Measurements from ENCODE around the gene USP13.

USP13 gene

GRCh38 chr3:179670311-179670710 lies 17.5 kb downstream of the USP13 start:
- Histone ChIP-seq H3K4me3 (no peak overlapping the region), H3K36me3 (no peaks in the 10 kb centered on the region), H3K4me1 (peaks cover 0 to 14% (median 8%) of the 10 kb centered on the region in 4 donors), H3K9me3 (no peaks in the 10 kb centered on the region), H3K27me3 (no peaks in the 10 kb centered on the region), H3K27ac (no peak overlapping the region)
- no peak for DNase-seq
- TF ChIP-seq CTCF (IDR thresholded peaks at IDR 0.05) = no peak
- intact Hi-C loops (cut with DNase I; ENCODE audit: low total_unique reads) = no loop called here

- H3K36me3 ChIP-seq = no peaks in the 10 kb centered on the region
- H3K9me3 ChIP-seq = no peaks in the 10 kb centered on the region
- H3K27ac ChIP-seq = no peak overlapping the region
- DNase-seq = no peak
- intact Hi-C loops (cut with DNase I; ENCODE audit: low total_unique reads) = no loop called here
- H3K27me3 ChIP-seq = no peaks in the 10 kb centered on the region
- H3K4me3 ChIP-seq = no peak overlapping the region
- H3K4me1 ChIP-seq = peaks cover 0 to 6% (median 5%) of the 10 kb centered on the region in 4 donors
- no peak for TF ChIP-seq CTCF (IDR thresholded peaks at IDR 0.05)
Measured at GRCh38 chr3:179671309-179671708, 18.5 kb downstream of the USP13 start.

GRCh38 chr3:179671747-179672242 lies 19.0 kb downstream of the USP13 start:
- Histone ChIP-seq H3K27me3 (no peaks in the 10 kb centered on the region), H3K27ac (no peak overlapping the region), H3K9me3 (no peaks in the 10 kb centered on the region), H3K36me3 (no peaks in the 10 kb centered on the region), H3K4me3 (no peak overlapping the region), H3K4me1 (peaks cover 0 to under 1% (median under 1%) of the 10 kb centered on the region in 4 donors)
- intact Hi-C loops (cut with DNase I; ENCODE audit: low total_unique reads) = no loop called here
- TF ChIP-seq CTCF (IDR thresholded peaks at IDR 0.05) = no peak
- DNase-seq = no peak

- H3K36me3 ChIP-seq = no peaks in the 10 kb centered on the region
- TF ChIP-seq CTCF (IDR thresholded peaks at IDR 0.05) = no peak
- no peaks in the 10 kb centered on the region for H3K9me3 ChIP-seq
- no peak overlapping the region for H3K27ac ChIP-seq
- H3K27me3 ChIP-seq = no peaks in the 10 kb centered on the region
- no peak overlapping the region for H3K4me3 ChIP-seq
- H3K4me1 ChIP-seq = peaks cover 0 to 4% (median 0%) of the 10 kb centered on the region in 4 donors
- intact Hi-C loops (cut with DNase I; ENCODE audit: low total_unique reads) = no loop called here
- DNase-seq = no peak
Measured at GRCh38 chr3:179672918-179673317, 20.1 kb downstream of the USP13 start.

GRCh38 chr3:179673523-179673922 lies 20.7 kb downstream of the USP13 start:
- DNase-seq = no peak
- peaks cover 0 to 9% (median 0%) of the 10 kb centered on the region in 4 donors for H3K4me1 ChIP-seq
- H3K36me3 ChIP-seq = no peaks in the 10 kb centered on the region
- H3K4me3 ChIP-seq = no peak overlapping the region
- H3K9me3 ChIP-seq = no peaks in the 10 kb centered on the region
- no peak for TF ChIP-seq CTCF (IDR thresholded peaks at IDR 0.05)
- intact Hi-C loops (cut with DNase I; ENCODE audit: low total_unique reads) = no loop called here
- no peak overlapping the region for H3K27ac ChIP-seq
- H3K27me3 ChIP-seq = no peaks in the 10 kb centered on the region

- intact Hi-C loops (cut with DNase I; ENCODE audit: low total_unique reads) = no loop called here
- Histone ChIP-seq H3K4me1 (peaks cover 0 to 9% (median 0%) of the 10 kb centered on the region in 4 donors), H3K4me3 (no peak overlapping the region), H3K36me3 (no peaks in the 10 kb centered on the region), H3K27ac (no peak overlapping the region), H3K27me3 (no peaks in the 10 kb centered on the region), H3K9me3 (no peaks in the 10 kb centered on the region)
- no peak for TF ChIP-seq CTCF (IDR thresholded peaks at IDR 0.05)
- DNase-seq = no peak
Measured at GRCh38 chr3:179676081-179676480, 23.2 kb downstream of the USP13 start.
